HepG2 (cell line): ENCODE results near the gene USP28. TPM values are rescaled to one million over a fixed set of nuclear protein-coding genes. Genes with fewer than 3 reads are reported as not detected.

Experiments
- ATAC-seq: fragments of 200-7000 bp; cut with Tn5 transposase; 3 replicates; pipeline ENCODE4 v1.9.1; 2020; ENCODE audit warnings: mild to moderate bottlenecking, moderate library complexity
- BruUV-seq: library from RNA; stranded (reverse); fragments of 400-500 nt; replicated peaks from 2 replicates; lab custom pipeline; 2021; lab: Mats Ljungman, UMichigan
- CTCF ChIA-PET: fragments of 300-600 bp; formaldehyde crosslinking; extraction: SDS; loops from one replicate; lab custom pipeline; 2021; ENCODE audit warnings: low total read pairs, inconsistent platforms, low intra/inter-chr PET ratio; lab: Yijun Ruan, JAX
- POLR2A ChIA-PET: fragments of 350-600 bp; sonication (Branson Sonifier 250); formaldehyde crosslinking; loops from one replicate; lab custom pipeline; 2020; ENCODE audit warnings: antibody characterized with exemption, inconsistent platforms; lab: Yijun Ruan, JAX
- DNase-seq: peaks from one replicate; pipeline ENCODE4 v3.0.0-alpha.2; 2015; ENCODE audit warnings: low spot score
- FAIRE-seq: peaks from 3 replicates; lab custom pipeline; 2011; peaks lifted over from hg19 to GRCh38; lab: Jason Lieb, UNC
- H2AFZ ChIP-seq: one replicate; pipeline ENCODE4 v1.6.1; 2011; ENCODE audit warnings: low read length, inconsistent platforms
- H3K27ac ChIP-seq: fragments of 300-600 bp; 3 replicates; pipeline ENCODE4 v1.8.0; 2011; ENCODE audit warnings: mixed run types, mild to moderate bottlenecking, mixed read lengths, low read length, inconsistent platforms; ENCODE audit not compliant: insufficient read depth; ENCODE audit errors: extremely low read length
- H3K27me3 ChIP-seq, 2 experiments: fragments of 200-600 bp in 1 of 2; 2 replicates in 1 of 2; 3 replicates in 1 of 2; pipeline versions ENCODE4 v1.6.0 to v1.8.0; 2011; ENCODE audit warnings: low read length in 2 of 2, mild to moderate bottlenecking in 2 of 2, moderate library complexity in 2 of 2, inconsistent platforms in 1 of 2; ENCODE audit not compliant: insufficient read depth in 2 of 2, control insufficient read depth in 1 of 2
- H3K36me3 ChIP-seq, 2 experiments: fragments of 200-600 bp in 1 of 2; replicated peaks in 1 of 2; 2 replicates in 1 of 2; 3 replicates in 1 of 2; pipeline versions ENCODE4 v1.5.1 to v1.8.0; 2011; ENCODE audit warnings: low read length in 2 of 2, inconsistent platforms in 1 of 2; ENCODE audit not compliant: insufficient read depth in 2 of 2, control insufficient read depth in 1 of 2
- H3K4me1 ChIP-seq: 2 replicates; pipeline ENCODE4 v1.5.1; 2012; ENCODE audit warnings: low read length, inconsistent platforms; ENCODE audit not compliant: insufficient read depth
- H3K4me2 ChIP-seq: 2 replicates; pipeline ENCODE4 v1.6.0; 2011; ENCODE audit warnings: low read depth, low read length, inconsistent platforms
- H3K4me3 ChIP-seq, 3 experiments: fragments of 200-600 bp in 1 of 3; sonication (generic), shearing (Covaris generic) in 1 of 3; replicated peaks in 1 of 3; 2 replicates each; pipeline ENCODE4 v1.5.1; 2011 to 2016; ENCODE audit warnings: low read length in 3 of 3, inconsistent platforms in 2 of 3, low read depth in 2 of 3, mild to moderate bottlenecking in 2 of 3, control low read depth in 1 of 3, mixed read lengths in 1 of 3; ENCODE audit not compliant: insufficient read depth in 1 of 3
- H3K79me2 ChIP-seq: one replicate; pipeline ENCODE4 v1.6.1; 2011; ENCODE audit warnings: low read length, inconsistent platforms; ENCODE audit not compliant: insufficient read depth
- H3K9ac ChIP-seq: 2 replicates; pipeline ENCODE4 v1.6.0; 2011; ENCODE audit warnings: mild to moderate bottlenecking, low read depth, low read length, inconsistent platforms; ENCODE audit not compliant: insufficient read depth
- H3K9me3 ChIP-seq: 2 replicates; pipeline ENCODE4 v1.5.1; 2012; ENCODE audit warnings: mild to moderate bottlenecking, low read length
- H4K20me1 ChIP-seq: 2 replicates; pipeline ENCODE4 v1.6.0; 2011; ENCODE audit warnings: inconsistent platforms, mild to moderate bottlenecking, low read length, moderate library complexity; ENCODE audit not compliant: insufficient read depth
- AKAP8 ChIP-seq: sonication (generic); formaldehyde crosslinking; IDR thresholded peaks from 2 replicates; pipeline ENCODE4 v1.5.1; 2020; ENCODE audit warnings: mild to moderate bottlenecking, missing genetic modification reagents
- ATF1 ChIP-seq: IDR thresholded peaks from 2 replicates; pipeline ENCODE4 v1.6.1; 2016; ENCODE audit warnings: mild to moderate bottlenecking, control low read depth
- FOXK1 ChIP-seq: sonication (generic); formaldehyde crosslinking; IDR thresholded peaks from 2 replicates; pipeline ENCODE4 v1.4.0; 2020; ENCODE audit warnings: low read depth, missing genetic modification reagents, borderline replicate concordance
- NR2C2 ChIP-seq: sonication (generic); formaldehyde crosslinking; IDR thresholded peaks from 2 replicates; pipeline ENCODE4 v1.4.0; 2020; ENCODE audit warnings: missing genetic modification reagents, mild to moderate bottlenecking, moderate library complexity, borderline replicate concordance
- PHF21A ChIP-seq: sonication (generic); formaldehyde crosslinking; IDR thresholded peaks from 2 replicates; pipeline ENCODE4 v1.5.0; 2020; ENCODE audit warnings: mild to moderate bottlenecking, missing genetic modification reagents
- RCOR2 ChIP-seq: IDR thresholded peaks from 2 replicates; pipeline ENCODE4 v1.6.1; 2016; ENCODE audit warnings: missing biosample characterization, missing genetic modification reagents
- ZNF230 ChIP-seq: sonication (generic); formaldehyde crosslinking; IDR thresholded peaks from 2 replicates; pipeline ENCODE4 v1.4.0; 2020; ENCODE audit warnings: mild to moderate bottlenecking, missing genetic modification reagents
- ZNF720 ChIP-seq: sonication (generic); formaldehyde crosslinking; IDR thresholded peaks from 2 replicates; pipeline ENCODE4 v1.4.0; 2020; ENCODE audit warnings: missing genetic modification reagents
- ZNF768 ChIP-seq: sonication (generic); formaldehyde crosslinking; IDR thresholded peaks from 2 replicates; pipeline ENCODE4 v1.4.0; 2020; ENCODE audit warnings: missing genetic modification reagents
- ZNF780A ChIP-seq: sonication (generic); formaldehyde crosslinking; IDR thresholded peaks from 2 replicates; pipeline ENCODE4 v1.8.0; 2022; ENCODE audit warnings: mild to moderate bottlenecking, missing genetic modification reagents, moderate library complexity
- WGBS: methylation state at CpG from one replicate; pipeline ENCODE4 v1.1.6; 2017; ENCODE audit warnings: low lambda C conversion rate; 5-methylcytosine and 5-hydroxymethylcytosine counted together
- in situ Hi-C: cut with HindIII; loops from 2 replicates; pipeline ENCODE4 v1.10.0; 2017; ENCODE audit warnings: low pct_unique_long_range_greater_than_20kb; ENCODE audit not compliant: extremely low pct_ligation_motif_present
- intact Hi-C: fragments of 100-400 bp; cut with micrococcal nuclease; formaldehyde crosslinking; loops from one replicate; pipeline ENCODE4 v1.10.0; 2022; ENCODE audit not compliant: unreplicated experiment
- polyA plus RNA-seq, 8 experiments: library from polyadenylated mRNA; depleted of rRNA in 3 of 8; stranded (reverse) in 7 of 8; unstranded in 1 of 8; fragments of >200 nt; fragmentation: Illumina TruSeq in 4 of 8; extraction: Trizol in 4 of 8; gene quantifications; 2 replicates each; pipeline versions ENCODE4 v1.2.1 to v1.2.3, GENCODE V29; 2011 to 2016; ENCODE audit warnings: low read depth in 4 of 8, missing spikeins in 1 of 8, mixed read lengths in 1 of 8; ENCODE audit not compliant: insufficient read depth in 1 of 8
- total RNA-seq, 5 experiments: library from RNA; depleted of rRNA; stranded (reverse); fragments of >200 nt; fragmentation: Illumina TruSeq; extraction: Trizol; gene quantifications; 2 replicates each; pipeline ENCODE4 v1.2.3, GENCODE V29; 2016; ENCODE audit warnings: low read depth in 1 of 5
- TF ChIP-seq, protein P1 (sequence below): sonication (generic); formaldehyde crosslinking; IDR thresholded peaks from 2 replicates; pipeline ENCODE4 v1.8.0; 2022; ENCODE audit warnings: low read depth, missing genetic modification reagents
- TF ChIP-seq, protein P2 (sequence below): sonication (generic); formaldehyde crosslinking; IDR thresholded peaks from 2 replicates; pipeline ENCODE4 v1.5.0; 2020; ENCODE audit warnings: mild to moderate bottlenecking, missing genetic modification reagents

The USP28 gene
- total and polyA plus RNA-seq, 2 of the 13 experiments (the other 11 are each of a cell fraction or from before 2014, with no cell fraction given): 29.6 to 34.3 TPM

DNA sequence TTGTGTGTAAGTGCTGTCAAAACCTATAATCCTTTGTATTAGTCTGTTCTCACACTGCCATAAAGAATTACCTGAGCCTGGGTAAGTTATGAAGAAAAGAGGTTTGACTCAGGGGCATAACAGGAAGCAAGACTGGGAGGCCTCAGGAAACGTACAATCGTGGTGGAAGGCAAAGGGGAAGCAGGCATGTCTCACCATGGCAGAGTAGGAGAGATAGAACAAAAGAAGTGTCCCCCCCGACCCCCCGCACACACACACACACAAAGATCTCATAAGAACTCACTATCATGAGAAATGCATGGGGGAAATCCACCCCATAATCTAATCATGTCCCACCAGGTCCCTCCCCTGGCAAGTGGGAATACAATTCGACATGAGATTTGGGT is 2.3 kb upstream of the USP28 start:
- Histone ChIP-seq H3K27me3 (no peaks in the 10 kb centered on the region; a peak in 1 of 5 replicates), H3K4me2 (no peak overlapping the region), H3K27ac (no peak overlapping the region), H3K9ac (no peak overlapping the region), H3K9me3 (no peaks in the 10 kb centered on the region), H4K20me1 (no peaks in the 10 kb centered on the region), H3K4me1 (peaks cover 49% of the 10 kb centered on the region), H3K4me3 (no peak overlapping the region), H3K36me3 (no peaks in the 10 kb centered on the region), H3K79me2 (peaks cover 4% of the 10 kb centered on the region), H2AFZ (no peak overlapping the region)
- FAIRE-seq (no peak), DNase-seq (no peak), ATAC-seq (no peak)
- intact Hi-C loops (no loop called here), in situ Hi-C loops (no loop called here)
- BruUV-seq: no TSS peak
- TF ChIP-seq, protein P1, sequence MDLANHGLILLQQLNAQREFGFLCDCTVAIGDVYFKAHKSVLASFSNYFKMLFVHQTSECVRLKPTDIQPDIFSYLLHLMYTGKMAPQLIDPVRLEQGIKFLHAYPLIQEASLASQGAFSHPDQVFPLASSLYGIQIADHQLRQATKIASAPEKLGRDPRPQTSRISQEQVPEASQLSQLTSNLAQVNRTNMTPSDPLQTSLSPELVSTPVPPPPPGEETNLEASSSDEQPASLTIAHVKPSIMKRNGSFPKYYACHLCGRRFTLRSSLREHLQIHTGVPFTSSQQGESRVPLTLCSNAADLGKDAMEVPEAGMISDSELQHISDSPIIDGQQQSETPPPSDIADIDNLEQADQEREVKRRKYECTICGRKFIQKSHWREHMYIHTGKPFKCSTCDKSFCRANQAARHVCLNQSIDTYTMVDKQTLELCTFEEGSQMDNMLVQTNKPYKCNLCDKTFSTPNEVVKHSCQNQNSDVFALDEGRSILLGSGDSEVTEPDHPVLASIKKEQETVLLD (CRISPR knock-in tag): no peak
- TF ChIP-seq ATF1 (no peak), ZNF768 (CRISPR knock-in tag) (no peak), AKAP8 (CRISPR knock-in tag) (no peak), FOXK1 (CRISPR knock-in tag) (no peak), RCOR2 (CRISPR knock-in tag) (no peak), ZNF720 (CRISPR knock-in tag) (no peak), ZNF780A (no peak), NR2C2 (CRISPR knock-in tag) (no peak), ZNF230 (no peak), PHF21A (CRISPR knock-in tag) (no peak)
- TF ChIP-seq, protein P2, sequence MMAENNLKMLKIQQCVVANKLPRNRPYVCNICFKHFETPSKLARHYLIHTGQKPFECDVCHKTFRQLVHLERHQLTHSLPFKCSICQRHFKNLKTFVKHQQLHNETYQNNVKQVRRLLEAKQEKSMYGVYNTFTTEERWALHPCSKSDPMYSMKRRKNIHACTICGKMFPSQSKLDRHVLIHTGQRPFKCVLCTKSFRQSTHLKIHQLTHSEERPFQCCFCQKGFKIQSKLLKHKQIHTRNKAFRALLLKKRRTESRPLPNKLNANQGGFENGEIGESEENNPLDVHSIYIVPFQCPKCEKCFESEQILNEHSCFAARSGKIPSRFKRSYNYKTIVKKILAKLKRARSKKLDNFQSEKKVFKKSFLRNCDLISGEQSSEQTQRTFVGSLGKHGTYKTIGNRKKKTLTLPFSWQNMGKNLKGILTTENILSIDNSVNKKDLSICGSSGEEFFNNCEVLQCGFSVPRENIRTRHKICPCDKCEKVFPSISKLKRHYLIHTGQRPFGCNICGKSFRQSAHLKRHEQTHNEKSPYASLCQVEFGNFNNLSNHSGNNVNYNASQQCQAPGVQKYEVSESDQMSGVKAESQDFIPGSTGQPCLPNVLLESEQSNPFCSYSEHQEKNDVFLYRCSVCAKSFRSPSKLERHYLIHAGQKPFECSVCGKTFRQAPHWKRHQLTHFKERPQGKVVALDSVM (CRISPR knock-in tag): no peak
- TF ChIP-seq, all 625 proteins: peak for 0
- ChIA-PET POLR2A (interaction anchor here (0.9 kb wide), 1 partner anchor 19 kb away, joined by 3 read pairs; no protein-coding TSS in a partner anchor), CTCF (no interaction called here)
- WGBS: 82% methylated on average over 5 of the region's 5 CpGs
